ENCODE measurements around the gene GRAMD1A. TPM values are rescaled to one million over a fixed set of nuclear protein-coding genes. Genes with fewer than 3 reads are reported as not detected.

The GRAMD1A gene
- total RNA-seq, 1 experiment from 2014 or later = 75.4 TPM

DNA sequence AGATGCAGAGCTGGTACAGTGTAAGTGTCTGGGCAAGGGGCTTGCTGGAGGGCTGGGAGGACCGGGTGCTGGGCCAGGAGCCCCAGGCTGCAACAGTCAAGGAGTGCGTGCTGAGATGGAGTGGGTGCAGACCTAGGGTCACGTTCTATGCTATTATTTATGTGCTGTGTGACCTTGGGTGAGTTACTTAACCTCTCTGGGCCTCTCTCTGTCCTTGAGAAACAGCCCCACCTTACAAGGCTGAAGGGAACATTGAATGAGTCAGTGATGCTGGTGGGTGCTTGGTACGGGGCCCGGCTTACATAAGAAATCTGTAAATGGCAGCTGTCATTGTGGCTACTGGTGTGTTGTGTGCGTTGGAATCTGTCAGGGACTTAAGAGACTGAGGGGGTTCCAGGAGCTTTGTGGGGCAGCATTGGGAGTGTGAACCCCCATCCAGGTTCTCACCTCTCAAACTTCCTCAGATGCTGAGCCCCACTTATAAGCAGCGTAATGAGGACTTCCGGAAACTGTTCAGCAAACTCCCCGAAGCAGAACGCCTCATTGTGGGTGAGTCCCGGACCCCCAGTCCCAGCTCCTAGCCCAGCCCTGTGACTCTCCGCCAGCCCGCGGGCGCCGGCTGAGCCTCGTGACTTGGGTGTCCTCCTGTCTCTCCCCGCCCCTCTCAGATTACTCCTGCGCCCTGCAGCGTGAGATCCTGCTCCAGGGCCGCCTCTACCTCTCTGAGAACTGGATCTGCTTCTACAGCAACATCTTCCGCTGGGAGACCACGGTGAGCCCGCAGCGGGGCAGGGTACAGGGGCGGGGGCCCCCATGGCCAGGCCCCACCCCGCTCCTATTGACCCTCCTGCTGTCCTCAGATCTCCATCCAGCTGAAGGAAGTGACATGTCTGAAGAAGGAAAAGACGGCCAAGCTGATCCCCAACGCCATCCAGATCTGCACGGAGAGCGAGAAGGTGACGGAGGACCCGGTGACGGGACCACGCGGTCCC is 9.6 kb downstream of the GRAMD1A start:
- Histone ChIP-seq H3K79me2 (ENCODE audit: insufficient read depth, low read length) (peaks cover 8% of the 10 kb centered on the region; the same call in 1 of the 2 replicates), H3K4me3 (replicated peaks in 1 of 2; ENCODE audit: low read depth in 1 of 2, low read length in 2 of 2) (no peak overlapping the region), H2AFZ (ENCODE audit: low read depth, low read length, poor library complexity, severe bottlenecking) (no peak overlapping the region), H3K27ac (ENCODE audit: low read depth, low read length) (no peak overlapping the region), H3K27me3 (ENCODE audit: insufficient read depth, low read length) (no peaks in the 10 kb centered on the region), H3K9me2 (ENCODE audit: insufficient read depth) (no peaks in the 10 kb centered on the region), H3K9ac (ENCODE audit: low read length) (no peak overlapping the region), H3K4me2 (ENCODE audit: low read length) (no peak overlapping the region), H4K20me1 (ENCODE audit: insufficient read depth) (no peaks in the 10 kb centered on the region), H3K36me3 (ENCODE audit: control insufficient read depth in 1 of 2, insufficient read depth in 2 of 2, low read length in 2 of 2) (peaks cover 13 to 21% of the 10 kb centered on the region in 2 experiments; a peak in 3 of 4 replicates), H3K4me1 (ENCODE audit: control insufficient read depth in 1 of 2, insufficient read depth in 2 of 2, low read length in 2 of 2) (no peaks in the 10 kb centered on the region), H3K9me3 (ENCODE audit: control insufficient read depth in 1 of 2, insufficient read depth in 1 of 2, low read depth in 1 of 2, low read length in 2 of 2) (no peaks in the 10 kb centered on the region)
- RAD21 ChIA-PET (ENCODE audit: low non-redundant PET in 1 of 2, low total read pairs in 2 of 2, uncharacterized antibody in 2 of 2, unreplicated experiment in 2 of 2) = no interaction called here
- no peak for ATAC-seq
- POLR2A ChIA-PET = no interaction called here
- intact Hi-C loops (cut with micrococcal nuclease) = loop anchor here (5.0 kb wide), 1 partner anchor 157 kb away; no protein-coding TSS in a partner anchor
- CTCF ChIA-PET = no interaction called here
- BruUV-seq (replicated peaks) = no TSS peak
- no peak for TF ChIP-seq EZH2phosphoT487 (IDR thresholded peaks at IDR 0.05; ENCODE audit: borderline replicate concordance)
- TF ChIP-seq POLR2AphosphoS5 (IDR thresholded peaks at IDR 0.05; ENCODE audit: low read depth, low read length) = no peak
- no peak for TF ChIP-seq EGR1 (IDR thresholded peaks at IDR 0.05; ENCODE audit: low read depth)
- no peak for TF ChIP-seq CBX3 (IDR thresholded peaks at IDR 0.05; ENCODE audit: low read depth)
- TF ChIP-seq, protein P1, sequence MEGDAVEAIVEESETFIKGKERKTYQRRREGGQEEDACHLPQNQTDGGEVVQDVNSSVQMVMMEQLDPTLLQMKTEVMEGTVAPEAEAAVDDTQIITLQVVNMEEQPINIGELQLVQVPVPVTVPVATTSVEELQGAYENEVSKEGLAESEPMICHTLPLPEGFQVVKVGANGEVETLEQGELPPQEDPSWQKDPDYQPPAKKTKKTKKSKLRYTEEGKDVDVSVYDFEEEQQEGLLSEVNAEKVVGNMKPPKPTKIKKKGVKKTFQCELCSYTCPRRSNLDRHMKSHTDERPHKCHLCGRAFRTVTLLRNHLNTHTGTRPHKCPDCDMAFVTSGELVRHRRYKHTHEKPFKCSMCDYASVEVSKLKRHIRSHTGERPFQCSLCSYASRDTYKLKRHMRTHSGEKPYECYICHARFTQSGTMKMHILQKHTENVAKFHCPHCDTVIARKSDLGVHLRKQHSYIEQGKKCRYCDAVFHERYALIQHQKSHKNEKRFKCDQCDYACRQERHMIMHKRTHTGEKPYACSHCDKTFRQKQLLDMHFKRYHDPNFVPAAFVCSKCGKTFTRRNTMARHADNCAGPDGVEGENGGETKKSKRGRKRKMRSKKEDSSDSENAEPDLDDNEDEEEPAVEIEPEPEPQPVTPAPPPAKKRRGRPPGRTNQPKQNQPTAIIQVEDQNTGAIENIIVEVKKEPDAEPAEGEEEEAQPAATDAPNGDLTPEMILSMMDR (IDR thresholded peaks at IDR 0.05 in 2 of 3, conservative IDR thresholded peaks at IDR 0.05 in 1 of 3; ENCODE audit: borderline replicate concordance in 1 of 3, insufficient read depth in 1 of 3, low read depth in 2 of 3, low read length in 2 of 3) = no peak
- TF ChIP-seq RAD21 (IDR thresholded peaks at IDR 0.05; ENCODE audit: low read depth) = no peak
- TF ChIP-seq ZNF274 (IDR thresholded peaks at IDR 0.05; ENCODE audit: low read depth, low read length) = no peak
- TF ChIP-seq YY1 (IDR thresholded peaks at IDR 0.05; ENCODE audit: extremely low read depth, insufficient replicate concordance, low read depth, low read length) = no peak
- TF ChIP-seq EZH2 (IDR thresholded peaks at IDR 0.05) = no peak
- no peak for TF ChIP-seq FOSL1 (IDR thresholded peaks at IDR 0.05; ENCODE audit: low read depth)
- DNase-seq (ENCODE audit: low read depth, low spot score) = no peak
